Measurements from ENCODE around the gene ZNF628. TPM values are rescaled to one million over a fixed set of nuclear protein-coding genes. Genes with fewer than 3 reads are reported as not detected.

ZNF628 gene
- total RNA-seq, 1 donor from 2014 or later: 5.7 TPM

Other genes starting within 250 kb of the ZNF628 start
- 1.6 TPM for gene TMEM86B, start 247.9 kb upstream of the ZNF628 start, total RNA-seq
- 39.5 TPM for gene PPP6R1, start 217.6 kb upstream of the ZNF628 start, total RNA-seq
- gene HSPBP1, start 196.5 kb upstream of the ZNF628 start, total RNA-seq: 30.2 TPM
- 2.4 TPM for gene BRSK1, start 192.6 kb upstream of the ZNF628 start, total RNA-seq
- gene TMEM150B, start 151.3 kb upstream of the ZNF628 start, total RNA-seq: 1.2 TPM
- gene KMT5C, start 136.7 kb upstream of the ZNF628 start, total RNA-seq: 6.2 TPM
- not detected for gene COX6B2, start 121.9 kb upstream of the ZNF628 start, total RNA-seq
- gene GARIN5B, start 113.4 kb upstream of the ZNF628 start, total RNA-seq: not detected
- not detected for gene IL11, start 106.2 kb upstream of the ZNF628 start, total RNA-seq
- not detected for gene TMEM190, start 99.8 kb upstream of the ZNF628 start, total RNA-seq
- gene TMEM238, start 92.3 kb upstream of the ZNF628 start, total RNA-seq: 0.24 TPM
- 664 TPM for gene RPL28, start 90.7 kb upstream of the ZNF628 start, total RNA-seq
- gene UBE2S, start 68.8 kb upstream of the ZNF628 start, total RNA-seq: 31.2 TPM
- not detected for gene SHISA7, start 33.3 kb upstream of the ZNF628 start, total RNA-seq
- gene ISOC2, start 15.0 kb upstream of the ZNF628 start, total RNA-seq: 55.2 TPM
- not detected for gene C19orf85, start 11.9 kb upstream of the ZNF628 start, total RNA-seq
- 5.6 TPM for gene NAT14, start 8.6 kb downstream of the ZNF628 start, total RNA-seq
- 3.4 TPM for gene SSC5D, start 11.8 kb downstream of the ZNF628 start, total RNA-seq
- 12.7 TPM for gene SBK2, start 60.5 kb downstream of the ZNF628 start, total RNA-seq
- 17.6 TPM for gene SBK3, start 68.9 kb downstream of the ZNF628 start, total RNA-seq
- 13.1 TPM for gene ZNF579, start 104.2 kb downstream of the ZNF628 start, total RNA-seq
- gene FIZ1, start 122.9 kb downstream of the ZNF628 start, total RNA-seq: 14.8 TPM
- gene ZNF524, start 123.7 kb downstream of the ZNF628 start, total RNA-seq: 16.9 TPM
- gene ZNF865, start 129.0 kb downstream of the ZNF628 start, total RNA-seq: 16.9 TPM
- gene ZNF784, start 147.9 kb downstream of the ZNF628 start, total RNA-seq: 11.1 TPM
- gene ZNF580, start 164.4 kb downstream of the ZNF628 start, total RNA-seq: 13.2 TPM
- gene ZNF581, start 167.0 kb downstream of the ZNF628 start, total RNA-seq: 7.4 TPM
- gene CCDC106, start 171.6 kb downstream of the ZNF628 start, total RNA-seq: 17.4 TPM
- gene U2AF2, start 178.4 kb downstream of the ZNF628 start, total RNA-seq: 74.5 TPM
- 213 TPM for gene EPN1, start 198.6 kb downstream of the ZNF628 start, total RNA-seq

All from Right ventricle myocardium inferior (tissue), 1 donor.